OCI-LY3 (cell line): ENCODE data around the gene ZSWIM6.

Experiments used
- H2AFZ ChIP-seq: fragments of 200-600, 300-600 bp; shearing (Covaris generic); 2 replicates; pipeline ENCODE4 v1.6.0; 2014; ENCODE audit warnings: antibody characterized with exemption, low read depth, low read length
- H3K27ac ChIP-seq: fragments of 200-600, 300-600 bp; sonication (generic); 2 replicates; pipeline ENCODE4 v1.5.1; 2014; ENCODE audit warnings: mild to moderate bottlenecking, low read length, moderate library complexity, mixed read lengths
- H3K27me3 ChIP-seq: fragments of 200-600, 300-600 bp; sonication (generic); 2 replicates; pipeline ENCODE4 v1.6.1; 2014; ENCODE audit warnings: low read depth, low read length, mixed read lengths
- H3K36me3 ChIP-seq: fragments of 200-600, 300-600 bp; sonication (generic); replicated peaks from 2 replicates; pipeline ENCODE3; 2014; ENCODE audit warnings: low read depth, low read length, mixed read lengths
- H3K4me1 ChIP-seq: fragments of 300-600, 200-600 bp; sonication (generic); 2 replicates; pipeline ENCODE4 v1.6.1; 2014; ENCODE audit warnings: low read length, mixed read lengths
- H3K4me2 ChIP-seq: fragments of 200-600, 300-600 bp; sonication (generic); 2 replicates; pipeline ENCODE4 v1.6.1; 2014; ENCODE audit warnings: low read length, mixed read lengths
- H3K4me3 ChIP-seq: fragments of 300-600, 200-600 bp; sonication (generic); 2 replicates; pipeline ENCODE4 v1.5.1; 2014; ENCODE audit warnings: antibody characterized with exemption, mild to moderate bottlenecking, low read length, moderate library complexity
- H3K79me2 ChIP-seq: fragments of 300-600, 200-600 bp; shearing (Covaris generic); 2 replicates; pipeline ENCODE4 v1.6.1; 2014; ENCODE audit warnings: mild to moderate bottlenecking, low read length, mixed read lengths
- H3K9ac ChIP-seq: fragments of 300-600, 200-600 bp; shearing (Covaris generic); 2 replicates; pipeline ENCODE4 v1.6.0; 2014; ENCODE audit warnings: mild to moderate bottlenecking, low read length, moderate library complexity
- H3K9me3 ChIP-seq: fragments of 200-600, 300-600 bp; shearing (Covaris generic); 2 replicates; pipeline ENCODE4 v1.6.1; 2014; ENCODE audit warnings: low read length, mixed read lengths; ENCODE audit not compliant: insufficient read depth
- H4K20me1 ChIP-seq: fragments of 200-600, 300-600 bp; sonication (generic); 2 replicates; pipeline ENCODE4 v1.6.1; 2016; ENCODE audit warnings: low read length, mixed read lengths; ENCODE audit not compliant: insufficient read depth
- CTCF ChIP-seq: fragments of 200-600, 300-600 bp; sonication (generic); IDR thresholded peaks from 2 replicates; pipeline ENCODE4 v1.5.1; 2014; ENCODE audit warnings: antibody characterized with exemption, low read length, low read depth
- EZH2phosphoT487 ChIP-seq: fragments of 200-600 bp; shearing (Covaris generic); IDR thresholded peaks from 2 replicates; pipeline ENCODE4 v1.6.1; 2018; ENCODE audit warnings: antibody characterized with exemption, mixed run types, low read depth

Gene ZSWIM6

DNA sequence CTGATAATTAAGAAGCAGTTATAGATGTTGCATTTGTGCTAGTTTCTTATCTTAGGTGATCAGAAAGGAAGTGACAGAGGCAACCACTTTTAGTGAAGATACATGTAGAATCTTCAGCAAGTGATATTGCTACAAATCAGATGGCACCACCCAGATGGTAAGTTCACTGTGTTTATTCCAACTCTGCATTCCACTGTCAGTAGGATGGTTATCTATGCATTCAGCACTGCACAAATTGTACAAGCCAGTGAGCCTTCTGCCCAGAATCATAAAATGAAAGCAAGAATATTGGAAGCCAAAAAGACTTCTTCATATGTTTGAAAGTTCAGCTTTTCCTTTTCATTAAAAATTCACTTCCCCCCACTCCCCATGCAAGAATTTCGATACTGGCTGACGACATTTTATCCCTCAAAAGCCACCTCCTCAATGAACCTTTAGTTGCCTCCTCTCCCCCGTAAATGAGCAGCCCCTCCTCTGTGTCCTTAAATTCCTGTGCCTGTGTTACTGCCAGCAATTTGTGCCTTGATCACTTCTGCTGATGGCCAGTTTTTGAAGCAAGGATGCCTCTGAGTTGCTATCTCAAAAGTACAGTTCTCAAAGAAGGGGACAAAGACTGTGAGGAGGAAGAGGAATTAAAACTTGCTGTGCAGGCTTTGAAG is 91.6 kb downstream of the ZSWIM6 start:
- Histone ChIP-seq H3K36me3 (no peaks in the 10 kb centered on the region), H3K4me1 (no peaks in the 10 kb centered on the region; the same call in 1 of the 2 replicates), H3K4me3 (no peak overlapping the region), H2AFZ (no peak overlapping the region), H4K20me1 (no peaks in the 10 kb centered on the region), H3K27ac (no peak overlapping the region), H3K27me3 (no peaks in the 10 kb centered on the region), H3K79me2 (no peaks in the 10 kb centered on the region), H3K9ac (no peak overlapping the region), H3K4me2 (no peak overlapping the region), H3K9me3 (no peaks in the 10 kb centered on the region)
- no peak for TF ChIP-seq EZH2phosphoT487
- TF ChIP-seq CTCF = no peak

GRCh38 chr5:61425918-61426317 is 93.9 kb downstream of the ZSWIM6 start:
- H3K9me3 ChIP-seq = no peaks in the 10 kb centered on the region
- TF ChIP-seq EZH2phosphoT487 = no peak
- no peak for TF ChIP-seq CTCF
- H3K79me2 ChIP-seq = no peaks in the 10 kb centered on the region
- no peak overlapping the region for H3K4me2 ChIP-seq
- H3K4me3 ChIP-seq = no peak overlapping the region
- peaks cover 5% of the 10 kb centered on the region; the same call in 1 of the 2 replicates for H4K20me1 ChIP-seq
- H3K27me3 ChIP-seq = no peaks in the 10 kb centered on the region
- no peak overlapping the region for H3K9ac ChIP-seq
- no peak overlapping the region for H3K27ac ChIP-seq
- no peak overlapping the region for H2AFZ ChIP-seq
- H3K4me1 ChIP-seq = no peaks in the 10 kb centered on the region; the same call in 1 of the 2 replicates
- no peaks in the 10 kb centered on the region for H3K36me3 ChIP-seq

- Histone ChIP-seq H3K27me3 (no peaks in the 10 kb centered on the region), H3K4me2 (no peak overlapping the region), H2AFZ (no peak overlapping the region), H3K4me3 (no peak overlapping the region), H3K36me3 (no peaks in the 10 kb centered on the region), H3K9me3 (no peaks in the 10 kb centered on the region), H3K79me2 (no peaks in the 10 kb centered on the region; the same call in 1 of the 2 replicates), H4K20me1 (peaks cover 8% of the 10 kb centered on the region), H3K27ac (no peak overlapping the region), H3K9ac (no peak overlapping the region), H3K4me1 (no peaks in the 10 kb centered on the region)
- TF ChIP-seq CTCF = no peak
- no peak for TF ChIP-seq EZH2phosphoT487
Observed at GRCh38 chr5:61429906-61430305, 97.8 kb downstream of the ZSWIM6 start.

- H3K9me3 ChIP-seq = no peaks in the 10 kb centered on the region
- H3K9ac ChIP-seq = no peak overlapping the region
- peaks cover 8% of the 10 kb centered on the region for H4K20me1 ChIP-seq
- H3K4me3 ChIP-seq = no peak overlapping the region
- no peaks in the 10 kb centered on the region for H3K4me1 ChIP-seq
- H3K36me3 ChIP-seq = no peaks in the 10 kb centered on the region
- no peak overlapping the region for H3K4me2 ChIP-seq
- no peak overlapping the region for H2AFZ ChIP-seq
- no peaks in the 10 kb centered on the region for H3K27me3 ChIP-seq
- TF ChIP-seq CTCF (no peak), EZH2phosphoT487 (no peak)
- H3K79me2 ChIP-seq = no peaks in the 10 kb centered on the region; the same call in 1 of the 2 replicates
- no peak overlapping the region for H3K27ac ChIP-seq
Observed at GRCh38 chr5:61431923-61432620, 100.0 kb downstream of the ZSWIM6 start.
